22Rv1 (cell line): ENCODE measurements around the gene TRPC4.

Experiments
- CTCF ChIP-seq: fragments of 450-650 bp; IDR thresholded peaks from 2 replicates; pipeline ENCODE4 v1.5.1; 2017; ENCODE audit warnings: mild to moderate bottlenecking
- ZFX ChIP-seq: fragments of 450-650 bp; IDR thresholded peaks from 2 replicates; pipeline ENCODE4 v1.6.1; 2017; ENCODE audit warnings: antibody characterized with exemption, borderline replicate concordance

GRCh38 chr13:37878921-37879320 lies 9.3 kb upstream of the TRPC4 start:
- TF ChIP-seq CTCF (no peak), ZFX (no peak)
